Keratinocyte (primary cell): ENCODE measurements around the gene DCXR. TPM values are rescaled to one million over a fixed set of nuclear protein-coding genes. Genes with fewer than 3 reads are reported as not detected.

Experiments used
- DNase-seq: peaks from one replicate; pipeline ENCODE4 v3.0.0-alpha.2; 2011; ENCODE audit warnings: low read depth, missing footprints, low spot score
- FAIRE-seq: peaks from 2 replicates; lab custom pipeline; 2011; peaks lifted over from hg19 to GRCh38; lab: Jason Lieb, UNC
- H2AFZ ChIP-seq: 2 replicates; pipeline ENCODE4 v1.6.0; 2012; ENCODE audit warnings: low read length, control low read depth, inconsistent platforms; ENCODE audit not compliant: control insufficient read depth
- H3K27ac ChIP-seq: 2 replicates; pipeline ENCODE4 v1.5.1; 2011; ENCODE audit warnings: low read length; ENCODE audit not compliant: control insufficient read depth, insufficient read depth
- H3K27me3 ChIP-seq: 3 replicates; pipeline ENCODE4 v1.6.0; 2011; ENCODE audit warnings: low read length; ENCODE audit not compliant: control insufficient read depth, insufficient read depth; ENCODE audit errors: extremely low read depth
- H3K36me3 ChIP-seq, 2 experiments: 2 replicates in 1 of 2; 3 replicates in 1 of 2; pipeline ENCODE4 v1.5.1; 2011; ENCODE audit warnings: low read length in 2 of 2, mild to moderate bottlenecking in 1 of 2; ENCODE audit not compliant: control insufficient read depth in 2 of 2, insufficient read depth in 2 of 2; ENCODE audit errors: extremely low read depth in 1 of 2
- H3K4me1 ChIP-seq: 3 replicates; pipeline ENCODE4 v1.5.1; 2011; ENCODE audit warnings: low read length; ENCODE audit not compliant: control insufficient read depth, insufficient read depth; ENCODE audit errors: extremely low read depth
- H3K4me2 ChIP-seq: 3 replicates; pipeline ENCODE4 v1.6.0; 2011; ENCODE audit warnings: low read depth, low read length; ENCODE audit not compliant: control insufficient read depth, insufficient read depth; ENCODE audit errors: extremely low read depth
- H3K4me3 ChIP-seq, 3 experiments: fragments of 200-600 bp in 1 of 3; sonication (generic) in 1 of 3; 2 replicates in 2 of 3; 3 replicates in 1 of 3; pipeline ENCODE4 v1.5.1; 2011 to 2016; ENCODE audit warnings: low read length in 3 of 3, mild to moderate bottlenecking in 3 of 3, control low read depth in 2 of 3, inconsistent platforms in 1 of 3, low read depth in 1 of 3, mixed read lengths in 1 of 3, mixed run types in 1 of 3, moderate library complexity in 1 of 3; ENCODE audit not compliant: control insufficient read depth in 2 of 3, insufficient read depth in 2 of 3; ENCODE audit errors: extremely low read depth in 1 of 3
- H3K79me2 ChIP-seq: 2 replicates; pipeline ENCODE4 v1.6.0; 2012; ENCODE audit warnings: low read length; ENCODE audit not compliant: control insufficient read depth, insufficient read depth
- H3K9ac ChIP-seq: 3 replicates; pipeline ENCODE4 v1.6.0; 2011; ENCODE audit warnings: low read length; ENCODE audit not compliant: control insufficient read depth, insufficient read depth; ENCODE audit errors: extremely low read depth
- H3K9me1 ChIP-seq: 3 replicates; pipeline ENCODE4 v1.6.0; 2011; ENCODE audit warnings: low read length; ENCODE audit not compliant: control insufficient read depth, insufficient read depth; ENCODE audit errors: extremely low read depth
- H3K9me3 ChIP-seq: 2 replicates; pipeline ENCODE4 v1.5.1; 2012; ENCODE audit warnings: low read depth, low read length; ENCODE audit not compliant: control insufficient read depth
- H4K20me1 ChIP-seq: 3 replicates; pipeline ENCODE4 v1.6.0; 2011; ENCODE audit warnings: low read length; ENCODE audit not compliant: control insufficient read depth, insufficient read depth; ENCODE audit errors: extremely low read depth
- CTCF ChIP-seq, 3 experiments: IDR thresholded peaks in 1 of 3; conservative IDR thresholded peaks in 1 of 3; optimal IDR thresholded peaks in 1 of 3; 2 replicates in 2 of 3; 3 replicates in 1 of 3; pipeline versions ENCODE3 to v1.5.1; 2011; ENCODE audit warnings: low read length in 3 of 3, mild to moderate bottlenecking in 3 of 3, moderate library complexity in 2 of 3, control low read depth in 1 of 3, inconsistent platforms in 1 of 3; ENCODE audit not compliant: insufficient read depth in 2 of 3; ENCODE audit errors: extremely low read depth in 1 of 3
- EZH2 ChIP-seq: IDR thresholded peaks from one replicate; pipeline ENCODE4 v1.6.1; 2012; ENCODE audit warnings: inconsistent platforms, mild to moderate bottlenecking, low read length, moderate library complexity
- dilution Hi-C: fragments of 300-500 bp; cut with MboI; formaldehyde crosslinking; loops from one replicate; pipeline ENCODE4 v1.7.0; 2020; ENCODE audit warnings: low sequenced_read_pairs; ENCODE audit not compliant: extremely low pct_ligation_motif_present
- polyA plus RNA-seq, 5 experiments: library from polyadenylated mRNA; depleted of rRNA in 3 of 5; stranded (reverse) in 3 of 5; stranded (forward) in 1 of 5; unstranded in 1 of 5; fragments of >200 nt; gene quantifications; 1 replicate in 1 of 5; 2 replicates in 3 of 5; 3 replicates in 1 of 5; pipeline versions ENCODE4 v1.2.1 to v1.2.3, GENCODE V29; 2011 to 2012; ENCODE audit warnings: missing spikeins in 2 of 5, low read depth in 1 of 5, low replicate concordance in 1 of 5

DCXR gene
- polyA plus RNA-seq, 1 donor (not counting 4 experiments of a cell fraction or from before 2014, with no cell fraction given) = 45.4 TPM

- Histone ChIP-seq H3K4me2 (no peak overlapping the region), H3K9me1 (no peaks in the 10 kb centered on the region), H3K27ac (no peak overlapping the region), H3K36me3 (peaks cover 6 to 12% of the 10 kb centered on the region in 2 experiments), H4K20me1 (no peaks in the 10 kb centered on the region), H3K4me1 (peaks cover 3% of the 10 kb centered on the region), H3K27me3 (no peaks in the 10 kb centered on the region), H3K9me3 (no peaks in the 10 kb centered on the region), H3K9ac (no peak overlapping the region), H3K4me3 (no peak overlapping the region), H3K79me2 (no peaks in the 10 kb centered on the region), H2AFZ (no peak overlapping the region)
- DNase-seq (no peak), FAIRE-seq (no peak)
- TF ChIP-seq EZH2 (no peak), CTCF (optimal IDR thresholded peaks at IDR 0.05 in 1 of 3, IDR thresholded peaks at IDR 0.05 in 1 of 3, conservative IDR thresholded peaks at IDR 0.05 in 1 of 3; ENCODE audit: extremely low read depth in 1 of 3, insufficient read depth in 2 of 3, low read length in 3 of 3) (no peak)
- dilution Hi-C loops = no loop called here
These were observed 50.9 kb downstream of the DCXR start for GRCh38 chr17:81986606-81987005.

Other genes starting within 250 kb of the DCXR start
- gene GCGR, start 233.5 kb downstream of the DCXR start, polyA plus RNA-seq = not detected in 3 replicates
- gene MCRIP1, start 204.4 kb downstream of the DCXR start, polyA plus RNA-seq = 17.7 to 29.1 TPM (median 24.4 TPM) in 3 replicates
- gene PPP1R27, start 202.6 kb downstream of the DCXR start, polyA plus RNA-seq = 0.12 to 0.99 TPM in 2 of 3 replicates, not detected in the other
- 75.2 to 149 TPM (median 110 TPM) in 3 replicates for gene P4HB, start 177.2 kb downstream of the DCXR start, polyA plus RNA-seq
- gene ARHGDIA, start 166.4 kb downstream of the DCXR start, polyA plus RNA-seq = 51.7 to 280 TPM (median 65.7 TPM) in 3 replicates
- 49.6 to 84.5 TPM (median 68.3 TPM) in 3 replicates for gene ALYREF, start 146.1 kb downstream of the DCXR start, polyA plus RNA-seq
- gene ANAPC11, start 146.0 kb downstream of the DCXR start, polyA plus RNA-seq = 195 to 269 TPM (median 230 TPM) in 3 replicates
- gene NPB, start 135.5 kb downstream of the DCXR start, polyA plus RNA-seq = 0.07 TPM in 1 of 3 replicates, not detected in the others
- 38.1 to 47.6 TPM (median 45.8 TPM) in 3 replicates for gene PCYT2, start 126.3 kb downstream of the DCXR start, polyA plus RNA-seq
- gene SIRT7, start 119.5 kb downstream of the DCXR start, polyA plus RNA-seq = 6.9 to 11.9 TPM (median 7.4 TPM) in 3 replicates
- gene MAFG, start 110.0 kb downstream of the DCXR start, polyA plus RNA-seq = 8.3 to 12.1 TPM (median 9.4 TPM) in 3 replicates
- gene PYCR1, start 100.4 kb downstream of the DCXR start, polyA plus RNA-seq = 22.2 to 27.9 TPM (median 27.9 TPM) in 3 replicates
- gene MYADML2, start 90.5 kb downstream of the DCXR start, polyA plus RNA-seq = not detected in 3 replicates
- gene NOTUM, start 76.5 kb downstream of the DCXR start, polyA plus RNA-seq = not detected in 3 replicates
- 5.2 to 8.3 TPM (median 6.7 TPM) in 3 replicates for gene ASPSCR1, start 60.1 kb downstream of the DCXR start, polyA plus RNA-seq
- 38.3 to 52.0 TPM (median 48.2 TPM) in 3 replicates for gene CENPX, start 14.8 kb downstream of the DCXR start, polyA plus RNA-seq
- gene LRRC45, start 14.4 kb downstream of the DCXR start, polyA plus RNA-seq = 2.5 to 3.6 TPM (median 2.9 TPM) in 3 replicates
- 10.2 to 23.0 TPM (median 12.3 TPM) in 3 replicates for gene RAC3, start 6.0 kb downstream of the DCXR start, polyA plus RNA-seq
- gene RFNG, start 14.1 kb upstream of the DCXR start, polyA plus RNA-seq = 10.2 to 25.3 TPM (median 13.6 TPM) in 3 replicates
- gene GPS1, start 14.2 kb upstream of the DCXR start, polyA plus RNA-seq = 60.4 to 99.3 TPM (median 81.7 TPM) in 3 replicates
- 49.1 to 68.3 TPM (median 52.0 TPM) in 3 replicates for gene DUS1L, start 28.1 kb upstream of the DCXR start, polyA plus RNA-seq
- gene FASN, start 60.5 kb upstream of the DCXR start, polyA plus RNA-seq = 44.7 to 137 TPM (median 55.7 TPM) in 3 replicates
- 14.0 to 24.8 TPM (median 19.2 TPM) in 3 replicates for gene CCDC57, start 175.1 kb upstream of the DCXR start, polyA plus RNA-seq
- 35.7 to 112 TPM (median 40.7 TPM) in 3 replicates for gene SLC16A3, start 191.3 kb upstream of the DCXR start, polyA plus RNA-seq
- gene CSNK1D, start 236.0 kb upstream of the DCXR start, polyA plus RNA-seq = 61.8 to 173 TPM (median 86.0 TPM) in 3 replicates